ENCODE measurements around the gene SLC25A1.
"Not testable (repeated sequence)": the region's sequence is repeated elsewhere in the genome, so short reads cannot be mapped to it uniquely, and the experiment has no call there.

The SLC25A1 gene

DNA sequence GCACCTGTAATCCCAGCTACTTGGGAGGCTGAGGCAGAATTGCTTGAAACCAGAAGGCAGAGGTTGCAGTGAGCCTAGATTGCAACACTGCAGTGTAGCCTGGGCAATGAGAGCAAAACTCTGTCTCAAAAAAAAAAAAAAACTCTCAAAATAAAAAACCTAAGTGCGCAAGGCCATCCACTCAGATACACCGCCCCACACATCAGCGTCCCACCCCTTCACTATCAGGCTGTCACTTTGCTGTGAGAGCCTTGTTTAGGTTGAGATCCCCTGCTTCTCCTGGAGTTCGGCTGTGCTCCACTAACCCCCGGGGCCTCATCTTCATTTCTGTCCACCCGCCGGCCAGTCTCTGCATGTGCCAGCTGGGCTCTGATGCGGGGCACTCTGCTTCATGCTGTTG is 12.1 kb downstream of the SLC25A1 start:
- no peak for DNase-seq

DNA sequence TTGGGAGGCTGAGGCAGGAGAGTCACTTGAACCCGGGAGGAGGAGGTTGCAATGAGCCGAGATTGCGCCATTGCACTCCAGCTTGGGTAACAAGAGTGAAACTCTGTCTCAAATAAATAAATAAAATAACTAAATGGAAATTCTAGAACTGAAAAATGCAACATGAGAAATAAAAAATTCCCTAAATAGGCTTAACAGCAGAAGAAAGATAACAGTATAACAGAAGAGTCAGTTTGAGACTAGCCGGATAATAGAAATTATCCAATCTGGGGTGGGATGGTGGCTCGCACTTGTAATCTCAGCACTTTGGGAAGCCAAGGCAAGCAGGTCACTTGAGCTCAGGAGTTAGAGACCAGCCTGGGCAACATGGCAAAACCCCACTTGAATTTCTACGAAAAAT is 14.1 kb downstream of the SLC25A1 start:
- no peak for DNase-seq

DNA sequence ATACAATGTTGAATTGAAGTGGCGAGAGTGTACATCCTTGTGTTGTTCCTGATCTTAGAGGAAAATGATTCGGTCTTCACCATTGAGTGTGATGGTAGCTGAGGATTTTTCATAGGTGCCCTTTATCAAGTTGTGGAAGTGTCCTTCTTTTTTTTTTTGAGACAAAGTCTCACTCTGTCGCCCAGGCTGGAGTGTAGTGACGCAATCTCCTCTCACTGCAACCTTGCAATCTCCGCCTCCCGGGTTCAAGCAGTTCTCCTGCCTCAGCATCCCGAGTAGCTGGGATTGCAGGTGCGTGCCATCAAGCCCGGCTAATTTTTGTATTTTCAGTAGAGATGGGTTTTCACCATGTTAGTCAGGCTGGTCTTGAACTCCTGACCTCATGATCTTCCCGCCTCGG is 19.9 kb downstream of the SLC25A1 start:
- DNase-seq = not testable (repeated sequence)

DNA sequence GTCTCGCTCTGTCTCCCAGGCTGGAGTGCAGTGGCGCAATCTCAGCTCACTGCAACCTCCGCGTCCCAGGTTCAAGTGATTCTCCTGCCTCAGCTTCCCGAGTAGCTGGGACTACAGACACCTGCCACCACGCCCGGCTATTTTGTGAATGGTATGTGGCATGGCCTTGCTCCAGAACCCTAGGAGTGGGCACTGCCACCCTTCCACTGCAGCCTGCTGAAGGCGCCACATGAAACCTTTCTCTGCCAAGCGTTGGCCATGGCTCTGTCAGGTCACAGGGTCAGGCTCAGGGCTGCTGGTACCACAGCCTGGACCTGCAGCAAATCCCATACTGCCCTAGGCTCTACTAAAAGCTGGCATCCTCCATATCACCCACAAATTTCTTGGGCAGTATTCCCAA is 22.4 kb downstream of the SLC25A1 start:
- not testable (repeated sequence) for DNase-seq

DNA sequence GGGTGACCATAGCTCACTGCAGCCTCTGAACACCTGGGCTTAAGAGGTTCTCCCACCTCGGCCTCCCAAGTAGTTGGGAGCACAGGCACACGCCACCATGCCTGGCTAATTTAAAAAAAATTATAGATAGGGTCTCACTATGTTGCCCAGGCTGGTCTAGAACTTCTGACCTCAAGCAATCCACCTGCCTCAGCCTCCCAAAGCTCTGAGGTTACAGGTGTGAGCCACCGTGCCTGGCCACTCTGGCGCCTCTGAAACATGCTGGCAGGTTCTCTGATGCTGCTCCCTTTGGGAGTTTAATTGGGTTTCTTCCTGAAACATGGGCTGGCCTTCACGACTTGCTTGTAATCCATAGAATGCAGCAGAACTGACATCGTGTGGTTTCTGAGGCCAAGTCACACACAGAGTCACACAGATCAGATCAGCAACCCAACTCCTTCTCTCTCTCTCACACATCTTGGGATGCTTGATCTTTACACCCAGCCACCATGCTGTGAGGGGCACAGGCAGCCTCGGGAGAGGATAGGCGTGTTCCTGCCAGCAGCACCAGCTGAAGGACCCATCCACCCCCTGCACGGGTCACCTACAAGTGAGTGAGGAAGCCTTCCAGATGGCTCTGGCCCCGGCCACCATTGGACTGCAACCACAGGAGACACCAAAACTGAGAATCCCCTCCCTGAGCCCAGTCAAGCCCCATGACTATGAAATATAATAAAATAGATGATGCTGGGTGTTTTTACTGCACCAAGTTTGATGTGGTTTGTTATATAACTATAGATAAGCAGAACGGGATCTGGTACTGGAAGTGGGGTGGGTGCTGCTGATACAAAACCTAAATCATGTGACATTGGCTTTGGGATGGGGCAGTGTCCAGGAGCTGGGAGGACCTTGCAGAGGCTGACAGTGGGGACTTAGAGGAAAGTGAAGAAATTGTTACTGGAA is 25.3 kb downstream of the SLC25A1 start:
- no peak for DNase-seq

DNA sequence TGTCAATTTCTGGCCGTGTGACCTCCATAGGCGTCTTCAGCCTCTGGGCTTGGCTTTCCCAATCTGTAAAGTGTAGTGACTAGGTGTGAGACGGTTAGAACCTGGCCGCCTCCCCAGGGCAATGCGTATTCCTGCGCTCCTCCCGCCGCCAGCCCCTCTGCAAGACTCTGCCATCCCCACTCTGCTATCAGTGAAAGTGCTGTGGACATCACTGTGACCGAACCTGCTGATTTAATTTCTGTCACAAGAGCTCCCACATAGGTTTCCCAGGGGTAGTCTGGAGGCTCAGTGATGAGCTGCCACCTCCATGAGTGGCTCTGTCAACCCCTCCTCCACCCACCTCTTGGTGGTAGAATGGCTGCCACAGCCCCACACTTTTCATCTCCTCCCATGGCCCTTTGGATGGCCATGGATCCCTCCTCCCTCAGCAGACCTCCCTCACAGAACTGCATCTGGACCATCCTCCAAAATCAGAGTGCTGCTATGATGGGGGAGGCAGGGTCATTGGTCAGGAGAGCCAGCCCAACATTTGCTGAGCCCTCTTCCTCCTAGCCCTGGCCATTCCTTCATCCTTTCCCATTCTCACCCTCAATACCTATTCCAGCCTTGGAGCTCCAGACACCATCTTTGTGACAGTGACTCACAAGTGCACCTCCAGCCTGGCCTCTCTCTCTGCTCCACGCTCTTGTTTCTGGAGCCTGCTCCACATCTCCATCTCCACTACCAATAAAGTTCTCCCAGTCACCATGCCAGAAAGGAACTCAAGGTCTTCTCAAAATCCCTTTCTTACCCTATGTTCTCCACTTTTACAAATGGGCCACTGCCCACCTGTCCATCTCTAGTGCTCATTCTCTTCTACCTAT is 27.0 kb downstream of the SLC25A1 start:
- no peak for DNase-seq

DNA sequence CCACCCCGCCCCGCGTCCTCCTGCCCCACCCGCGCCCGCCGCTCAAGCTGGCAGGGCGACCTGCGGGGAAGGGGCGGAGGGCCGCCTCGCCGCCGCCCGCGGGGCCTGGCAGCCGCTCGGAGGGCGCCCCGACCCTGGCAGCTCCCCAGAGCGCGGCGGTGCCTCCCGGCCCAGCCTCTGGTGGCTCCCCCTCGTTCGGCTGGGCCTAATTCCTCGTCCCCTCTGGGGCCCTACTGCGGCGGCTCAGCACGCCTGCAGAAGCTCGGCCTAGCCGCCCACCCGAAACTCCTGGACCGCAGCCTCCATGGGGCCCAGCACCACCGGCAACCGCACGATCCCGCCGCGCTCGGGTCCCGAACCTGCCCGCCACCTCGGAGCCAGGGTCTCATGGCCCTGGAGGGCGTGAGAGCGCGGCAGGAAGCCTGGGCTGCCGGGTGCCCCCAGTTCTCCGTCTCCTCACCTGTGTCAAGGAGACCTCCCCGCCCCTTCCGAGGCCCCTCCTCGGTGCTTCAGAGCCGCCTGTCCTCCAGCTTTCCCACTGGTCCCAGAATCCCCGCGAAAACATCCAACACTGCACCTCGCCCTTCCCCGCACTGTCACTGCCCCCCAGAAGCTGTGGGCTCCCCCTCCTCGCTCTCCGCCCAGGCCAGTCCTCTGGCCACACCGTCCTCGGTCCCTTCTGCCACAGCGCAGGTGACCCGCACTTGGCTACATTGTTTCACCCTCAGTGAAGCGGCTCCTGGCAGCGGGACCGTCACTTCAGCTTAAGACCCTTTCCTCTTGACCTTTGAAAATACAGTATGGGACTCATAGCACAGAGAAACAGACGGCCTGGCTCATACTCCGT is 27.8 kb downstream of the SLC25A1 start:
- no peak for DNase-seq

DNA sequence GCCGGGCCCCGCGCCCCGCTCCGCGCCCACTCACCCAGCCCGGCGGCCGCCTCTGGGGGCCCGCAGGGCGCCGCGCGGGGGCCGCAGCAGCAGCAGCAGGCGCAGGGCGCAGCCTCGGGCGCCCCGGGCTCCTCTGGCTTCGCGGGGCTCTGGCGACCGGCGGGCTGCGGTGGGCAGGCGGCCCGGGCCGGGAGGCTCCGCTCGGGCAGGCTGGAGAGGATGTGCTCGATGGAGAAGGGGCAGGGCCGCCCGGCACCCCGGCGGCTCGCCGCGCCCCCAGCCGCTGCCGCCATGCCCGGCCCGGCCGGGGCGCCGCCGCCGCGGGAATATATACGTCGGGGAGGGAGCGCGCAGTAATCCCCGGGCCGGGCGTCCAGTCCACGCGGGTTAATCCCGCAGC is 28.5 kb downstream of the SLC25A1 start, which contains the start of gene GSC2:
GSC2 (minus strand) TSS at position 302 of the 400 bp plus-strand sequence; CDS start at position 293, 9 bp downstream.
- DNase-seq = no peak

DNA sequence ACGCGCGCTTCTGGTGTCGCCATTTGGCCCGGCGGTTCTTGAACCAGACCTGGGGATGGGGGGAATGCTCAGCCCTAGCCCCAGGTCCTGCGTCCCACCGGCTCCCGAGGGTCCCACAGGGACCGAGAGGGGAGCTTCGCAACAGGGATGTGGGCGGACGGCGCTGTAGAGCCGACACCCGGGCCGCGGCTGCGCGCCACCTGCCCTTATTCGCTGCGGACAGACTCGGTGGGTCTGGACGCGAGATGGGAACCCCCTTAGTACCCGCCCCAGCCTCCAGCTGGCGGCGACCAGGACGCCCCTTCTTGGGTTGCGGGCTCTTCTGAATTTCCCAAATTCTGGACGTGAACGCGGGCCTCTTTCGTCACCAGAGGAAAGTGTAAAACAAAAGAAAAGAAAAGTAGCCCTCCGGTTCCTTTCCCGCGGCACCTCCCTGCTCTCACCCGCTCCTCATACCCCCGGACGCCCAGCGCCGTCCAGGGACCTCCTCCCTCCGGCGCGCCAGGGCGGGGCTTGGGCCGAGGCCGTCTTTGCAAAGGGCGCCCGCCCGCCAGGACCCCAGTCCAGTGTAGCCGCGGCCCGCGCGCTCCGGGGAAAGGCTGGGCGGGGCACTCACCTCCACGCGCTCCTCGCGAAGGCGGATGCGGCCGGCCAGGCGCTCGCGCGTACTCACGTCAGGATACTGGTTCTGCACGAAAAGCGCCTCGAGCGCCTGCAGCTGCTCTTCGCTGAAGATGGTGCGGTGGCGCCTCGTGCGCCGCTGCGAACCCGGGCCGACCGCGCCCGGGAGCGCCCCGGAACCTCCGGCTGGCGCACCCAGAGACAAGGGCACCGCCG is 29.3 kb downstream of the SLC25A1 start:
- no peak for DNase-seq

DNA sequence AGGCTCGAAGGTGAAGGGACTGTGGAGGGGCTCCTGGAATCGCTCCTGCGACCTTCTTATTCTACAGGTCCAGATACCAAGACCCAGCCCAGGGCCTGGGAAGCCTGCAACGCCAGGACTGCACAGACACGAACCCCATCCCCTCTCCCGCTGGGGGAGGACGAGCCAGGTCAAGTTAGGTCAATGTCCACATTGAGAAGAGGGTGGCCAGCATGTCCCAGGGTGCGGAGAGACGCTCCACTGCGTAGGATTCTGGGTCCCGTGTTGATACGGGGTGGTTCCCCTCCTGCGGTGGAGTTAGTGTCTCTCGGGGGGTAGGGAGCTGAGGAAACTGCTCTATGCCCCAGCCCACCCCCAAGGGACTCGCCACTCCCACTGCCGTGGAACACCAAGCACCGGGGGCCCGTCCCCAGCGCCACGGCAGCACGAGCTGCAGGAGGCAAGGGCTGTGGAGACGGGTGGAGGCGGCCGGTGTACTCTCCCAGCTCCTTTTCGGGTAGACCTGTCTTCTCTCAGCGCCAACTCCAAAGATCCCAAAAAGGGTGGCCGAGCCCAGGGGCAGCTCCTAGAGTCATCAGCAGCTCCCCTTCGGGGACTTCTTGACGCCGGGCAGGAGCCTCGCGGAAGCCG is 30.0 kb downstream of the SLC25A1 start:
- DNase-seq = no peak

DNA sequence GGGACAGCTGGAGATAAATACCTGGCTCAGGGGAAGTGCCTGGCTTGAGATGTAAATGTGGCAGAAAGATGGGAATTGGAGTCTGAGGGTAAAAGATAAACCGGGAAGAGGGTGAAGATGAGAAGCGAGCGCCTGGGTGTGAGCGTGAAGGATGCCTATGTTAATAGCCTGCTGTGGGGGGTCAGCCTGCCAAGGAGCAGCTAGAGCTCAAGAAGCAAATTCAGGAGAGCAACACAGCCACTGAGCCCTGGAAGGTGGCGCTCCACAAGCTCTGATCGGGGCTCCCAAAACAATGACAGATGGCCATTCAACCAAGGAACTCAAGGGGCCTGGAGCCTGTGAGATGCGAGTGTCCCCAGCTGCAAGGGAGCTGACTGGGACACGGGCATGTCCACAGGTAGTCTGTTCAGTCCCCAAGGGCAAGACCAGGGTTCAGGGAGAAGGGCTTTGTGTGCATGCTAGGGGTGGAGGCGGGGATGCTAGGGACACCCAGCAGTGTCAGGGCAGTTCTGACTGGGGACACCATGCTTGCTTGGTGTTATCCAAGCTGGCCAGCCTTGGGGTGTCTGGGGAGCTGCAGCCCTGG is 31.2 kb downstream of the SLC25A1 start:
- DNase-seq = no peak

DNA sequence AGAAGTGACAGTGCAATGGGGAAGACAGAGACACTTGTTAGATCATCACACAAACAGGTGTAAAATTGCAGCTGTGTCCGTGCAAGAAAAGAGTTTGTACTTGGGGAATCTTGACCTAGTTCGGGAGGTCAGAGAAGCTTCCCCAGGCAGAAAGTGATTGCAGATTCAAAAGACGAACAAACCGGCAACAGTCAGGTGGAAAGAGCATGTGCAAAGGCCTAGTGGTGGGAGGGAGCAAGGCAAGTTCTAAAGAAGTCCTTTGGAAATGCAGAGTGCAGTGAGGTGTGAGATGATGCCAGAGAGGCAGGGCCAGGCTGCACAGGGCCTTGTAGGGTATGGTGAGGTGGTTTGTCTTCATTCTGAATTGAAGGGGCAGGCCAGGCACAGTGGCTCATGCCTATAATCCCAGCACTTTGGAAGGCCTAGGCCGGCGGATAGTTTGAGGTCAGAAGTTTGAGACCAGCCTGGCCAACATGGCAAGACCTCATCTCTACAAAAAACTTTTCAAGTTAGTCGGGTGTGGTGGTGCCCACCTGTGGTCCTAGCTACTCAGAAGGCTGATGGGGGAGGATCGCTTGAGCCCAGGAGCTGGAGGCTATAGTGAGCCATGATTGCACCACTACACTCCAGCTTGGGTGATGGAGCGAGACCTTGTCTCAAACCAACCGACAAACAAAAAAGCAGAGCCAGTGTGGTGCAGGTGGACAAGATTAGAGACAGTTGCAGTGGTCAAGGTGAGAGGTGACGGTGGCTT is 32.1 kb downstream of the SLC25A1 start:
- no peak for DNase-seq

DNA sequence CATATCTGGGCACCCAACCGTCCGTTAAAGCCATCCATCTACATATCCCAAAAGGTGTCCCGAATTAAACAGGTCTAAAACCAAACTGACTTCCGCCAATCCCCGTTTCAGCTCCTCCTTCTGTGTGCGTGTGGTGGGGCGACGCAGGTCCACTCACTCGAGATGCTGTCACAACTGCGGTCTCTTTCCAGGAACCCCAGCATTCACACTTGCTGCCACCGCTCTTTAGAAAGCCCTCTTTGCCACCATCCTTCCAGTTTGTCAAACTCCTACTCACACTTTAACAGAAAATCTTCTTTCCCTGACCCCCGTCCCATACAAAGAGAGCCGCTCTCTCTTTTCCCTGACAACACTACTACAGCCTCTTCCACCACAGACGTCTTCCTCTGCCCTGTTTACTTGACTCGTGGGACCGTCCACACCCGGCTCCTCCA is 34.6 kb downstream of the SLC25A1 start:
- DNase-seq = no peak

DNA sequence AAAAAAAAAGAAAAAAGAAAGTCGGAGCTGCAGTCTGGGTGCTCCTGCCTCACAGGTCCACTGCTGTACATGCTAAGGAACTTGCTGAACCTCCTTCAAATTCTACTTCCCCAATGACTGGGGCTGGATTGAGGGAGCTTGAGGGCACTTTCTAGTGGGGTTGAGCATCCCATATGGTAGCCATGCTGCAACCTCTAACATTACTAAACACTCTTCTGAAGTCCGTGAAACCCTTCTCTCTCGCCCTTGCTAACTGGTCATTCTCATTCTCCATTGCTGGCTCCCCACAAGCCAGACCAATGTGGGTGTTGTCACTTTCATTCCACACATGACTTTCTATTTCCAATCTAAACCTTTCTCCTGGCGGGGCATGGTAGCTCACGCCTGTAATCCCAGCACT is 35.3 kb downstream of the SLC25A1 start:
- no peak for DNase-seq

DNA sequence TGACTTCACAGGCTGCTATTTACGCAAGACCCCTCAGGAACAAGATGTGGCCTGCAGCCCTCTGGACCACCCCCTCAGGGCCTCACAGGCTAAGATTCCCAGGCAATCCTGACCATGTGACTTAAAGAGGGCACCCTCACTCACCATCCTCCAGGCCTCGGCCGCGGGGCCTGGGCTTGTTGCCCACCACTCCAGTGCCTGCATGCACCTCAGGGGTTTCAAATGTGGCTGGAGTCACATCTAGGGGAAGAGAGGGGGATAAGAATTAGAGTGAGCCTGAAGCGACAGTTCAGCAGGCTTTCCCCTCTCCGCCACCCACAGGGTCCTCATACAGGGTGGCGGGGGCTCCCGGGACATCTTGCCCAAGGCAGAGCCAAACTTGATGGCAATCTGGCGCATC is 36.1 kb downstream of the SLC25A1 start:
- DNase-seq = no peak

DNA sequence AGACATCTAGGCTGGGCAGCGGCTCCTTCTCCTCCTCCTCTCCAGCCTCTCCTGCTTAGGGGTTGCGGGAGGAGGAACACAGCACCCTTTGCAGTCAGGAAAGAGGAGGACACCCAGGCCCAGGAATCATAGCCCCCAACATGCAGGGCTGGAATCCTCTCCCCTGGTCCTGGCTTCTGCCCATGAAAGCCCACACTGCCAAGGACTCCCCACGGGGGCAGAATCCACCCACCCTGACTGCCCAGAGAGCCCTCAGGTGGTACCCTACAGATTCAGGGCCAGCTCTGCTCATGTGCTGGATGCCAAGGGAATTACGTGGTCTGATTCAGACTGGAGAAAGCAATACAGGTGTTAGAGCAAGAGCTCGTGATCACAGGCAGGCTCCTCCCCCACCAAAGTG is 38.6 kb downstream of the SLC25A1 start:
- no peak for DNase-seq

DNA sequence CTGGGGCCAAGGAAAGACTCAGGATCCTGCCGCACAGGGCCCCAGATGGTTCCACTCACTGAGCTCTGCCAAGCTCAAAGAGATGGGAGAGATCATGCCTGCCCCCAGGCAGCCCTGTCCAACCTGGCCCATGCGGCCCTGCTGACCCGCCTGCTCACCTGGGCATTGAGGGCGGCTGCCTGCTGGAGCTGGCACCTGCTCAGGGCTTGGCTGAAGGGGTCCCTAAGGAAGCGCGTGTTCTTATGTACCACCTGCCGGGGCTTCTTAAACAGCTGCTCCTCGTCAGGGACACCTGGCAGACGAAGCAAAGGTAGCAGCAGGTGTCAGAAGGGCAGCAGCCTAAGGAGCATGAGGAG is 39.6 kb downstream of the SLC25A1 start:
- no peak for DNase-seq

DNA sequence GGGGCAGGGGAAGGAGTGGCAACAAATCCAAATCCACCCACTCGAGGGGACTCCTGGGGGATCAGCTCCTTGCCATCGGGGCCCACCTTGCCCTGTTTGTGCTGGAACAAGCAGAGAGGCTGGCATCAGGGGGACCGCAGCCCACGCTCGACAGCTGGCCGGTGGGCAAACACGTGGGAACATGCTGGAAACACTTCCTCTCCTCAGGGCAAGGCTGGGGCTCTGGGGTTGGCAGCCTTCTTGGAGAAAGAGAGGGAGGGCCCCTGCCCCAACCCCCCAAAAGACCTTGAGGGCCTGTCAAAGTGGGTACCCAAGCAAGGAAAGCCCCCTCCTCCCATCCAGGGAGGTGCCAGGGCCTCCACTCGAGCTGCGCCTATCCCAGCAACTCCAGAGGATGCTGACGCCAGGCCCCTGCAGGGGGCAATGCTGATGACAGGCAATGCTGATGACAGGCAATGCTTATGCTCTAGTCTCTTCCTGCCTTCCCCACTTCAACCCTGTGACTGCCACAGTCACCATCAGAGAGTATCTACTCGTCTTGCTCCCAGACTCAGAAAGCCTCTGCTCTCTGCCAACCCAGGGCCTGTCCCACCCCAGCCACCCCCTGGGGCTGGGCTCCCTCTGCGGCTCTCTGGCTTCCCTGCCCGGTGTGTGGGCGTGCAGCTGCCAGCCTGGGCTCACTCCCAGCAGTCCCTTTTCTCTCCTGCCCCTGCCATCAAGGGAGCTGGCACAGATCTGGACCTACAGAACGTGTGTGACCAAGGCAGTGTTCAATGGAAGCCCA is 40.1 kb downstream of the SLC25A1 start:
- no peak for DNase-seq

Measured in C1 segment of cervical spinal cord (tissue), 14 donors.